ENCODE measurements around the gene MYO16. TPM values are rescaled to one million over a fixed set of nuclear protein-coding genes. Genes with fewer than 3 reads are reported as not detected.

Gene MYO16
- polyA plus RNA-seq, 1 donor from 2014 or later, result 2.5 TPM

DNA sequence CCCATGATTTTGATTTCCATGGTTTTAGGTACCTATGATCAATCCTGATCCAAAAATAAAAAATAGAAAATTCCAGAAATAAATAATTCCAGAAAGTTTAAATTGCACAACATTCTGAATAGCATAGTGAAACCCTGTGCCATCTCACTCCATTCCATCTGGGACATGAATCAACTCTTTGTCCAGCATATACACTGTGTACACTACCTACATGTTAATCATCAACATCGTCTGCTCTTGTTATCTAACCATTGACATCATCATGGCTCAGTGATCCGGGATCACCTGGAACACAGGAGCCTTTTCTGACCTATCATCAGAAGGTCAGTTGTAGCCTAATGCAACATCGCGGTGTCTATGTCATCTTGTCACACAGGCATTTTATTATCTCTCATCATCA lies 75.6 kb downstream of the MYO16 start:
- H3K27ac ChIP-seq (ENCODE audit: low read length), result no peak overlapping the region
- H3K9me3 ChIP-seq (ENCODE audit: low read length), result no peaks in the 10 kb centered on the region
- TF ChIP-seq RAD21 (conservative IDR thresholded peaks at IDR 0.05) (no peak), EP300 (conservative IDR thresholded peaks at IDR 0.05; ENCODE audit: poor library complexity, severe bottlenecking) (no peak), EZH2 (IDR thresholded peaks at IDR 0.05; ENCODE audit: borderline replicate concordance, insufficient read depth, low read length, poor library complexity, severe bottlenecking) (no peak), POLR2AphosphoS5 (IDR thresholded peaks at IDR 0.05) (no peak), MXI1 (conservative IDR thresholded peaks at IDR 0.05; ENCODE audit: poor library complexity, severe bottlenecking) (no peak), TAF1 (IDR thresholded peaks at IDR 0.05; ENCODE audit: low read depth) (no peak), SMC3 (conservative IDR thresholded peaks at IDR 0.05; ENCODE audit: poor library complexity) (no peak)
- TF ChIP-seq, protein P1, sequence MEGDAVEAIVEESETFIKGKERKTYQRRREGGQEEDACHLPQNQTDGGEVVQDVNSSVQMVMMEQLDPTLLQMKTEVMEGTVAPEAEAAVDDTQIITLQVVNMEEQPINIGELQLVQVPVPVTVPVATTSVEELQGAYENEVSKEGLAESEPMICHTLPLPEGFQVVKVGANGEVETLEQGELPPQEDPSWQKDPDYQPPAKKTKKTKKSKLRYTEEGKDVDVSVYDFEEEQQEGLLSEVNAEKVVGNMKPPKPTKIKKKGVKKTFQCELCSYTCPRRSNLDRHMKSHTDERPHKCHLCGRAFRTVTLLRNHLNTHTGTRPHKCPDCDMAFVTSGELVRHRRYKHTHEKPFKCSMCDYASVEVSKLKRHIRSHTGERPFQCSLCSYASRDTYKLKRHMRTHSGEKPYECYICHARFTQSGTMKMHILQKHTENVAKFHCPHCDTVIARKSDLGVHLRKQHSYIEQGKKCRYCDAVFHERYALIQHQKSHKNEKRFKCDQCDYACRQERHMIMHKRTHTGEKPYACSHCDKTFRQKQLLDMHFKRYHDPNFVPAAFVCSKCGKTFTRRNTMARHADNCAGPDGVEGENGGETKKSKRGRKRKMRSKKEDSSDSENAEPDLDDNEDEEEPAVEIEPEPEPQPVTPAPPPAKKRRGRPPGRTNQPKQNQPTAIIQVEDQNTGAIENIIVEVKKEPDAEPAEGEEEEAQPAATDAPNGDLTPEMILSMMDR (IDR thresholded peaks at IDR 0.05; ENCODE audit: poor library complexity, severe bottlenecking), result no peak
- TF ChIP-seq, protein P2, sequence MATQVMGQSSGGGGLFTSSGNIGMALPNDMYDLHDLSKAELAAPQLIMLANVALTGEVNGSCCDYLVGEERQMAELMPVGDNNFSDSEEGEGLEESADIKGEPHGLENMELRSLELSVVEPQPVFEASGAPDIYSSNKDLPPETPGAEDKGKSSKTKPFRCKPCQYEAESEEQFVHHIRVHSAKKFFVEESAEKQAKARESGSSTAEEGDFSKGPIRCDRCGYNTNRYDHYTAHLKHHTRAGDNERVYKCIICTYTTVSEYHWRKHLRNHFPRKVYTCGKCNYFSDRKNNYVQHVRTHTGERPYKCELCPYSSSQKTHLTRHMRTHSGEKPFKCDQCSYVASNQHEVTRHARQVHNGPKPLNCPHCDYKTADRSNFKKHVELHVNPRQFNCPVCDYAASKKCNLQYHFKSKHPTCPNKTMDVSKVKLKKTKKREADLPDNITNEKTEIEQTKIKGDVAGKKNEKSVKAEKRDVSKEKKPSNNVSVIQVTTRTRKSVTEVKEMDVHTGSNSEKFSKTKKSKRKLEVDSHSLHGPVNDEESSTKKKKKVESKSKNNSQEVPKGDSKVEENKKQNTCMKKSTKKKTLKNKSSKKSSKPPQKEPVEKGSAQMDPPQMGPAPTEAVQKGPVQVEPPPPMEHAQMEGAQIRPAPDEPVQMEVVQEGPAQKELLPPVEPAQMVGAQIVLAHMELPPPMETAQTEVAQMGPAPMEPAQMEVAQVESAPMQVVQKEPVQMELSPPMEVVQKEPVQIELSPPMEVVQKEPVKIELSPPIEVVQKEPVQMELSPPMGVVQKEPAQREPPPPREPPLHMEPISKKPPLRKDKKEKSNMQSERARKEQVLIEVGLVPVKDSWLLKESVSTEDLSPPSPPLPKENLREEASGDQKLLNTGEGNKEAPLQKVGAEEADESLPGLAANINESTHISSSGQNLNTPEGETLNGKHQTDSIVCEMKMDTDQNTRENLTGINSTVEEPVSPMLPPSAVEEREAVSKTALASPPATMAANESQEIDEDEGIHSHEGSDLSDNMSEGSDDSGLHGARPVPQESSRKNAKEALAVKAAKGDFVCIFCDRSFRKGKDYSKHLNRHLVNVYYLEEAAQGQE (IDR thresholded peaks at IDR 0.05; ENCODE audit: borderline replicate concordance), result no peak
- no peaks in the 10 kb centered on the region for H3K79me2 ChIP-seq (replicated peaks; ENCODE audit: insufficient read depth, low read length)
- H3K4me2 ChIP-seq (ENCODE audit: low read length), result no peak overlapping the region
- H3K36me3 ChIP-seq (ENCODE audit: insufficient read depth, low read length), result no peaks in the 10 kb centered on the region
- H3K9ac ChIP-seq (ENCODE audit: low read length), result no peak overlapping the region
- H4K20me1 ChIP-seq (ENCODE audit: insufficient read depth), result no peaks in the 10 kb centered on the region
- no peaks in the 10 kb centered on the region for H3K27me3 ChIP-seq (ENCODE audit: insufficient read depth, low read depth, low read length)
- H3F3A ChIP-seq (ENCODE audit: insufficient read depth, low read length, poor library complexity, severe bottlenecking), result no peaks in the 10 kb centered on the region
- H3K4me3 ChIP-seq (ENCODE audit: low read length), result no peak overlapping the region
- no peak overlapping the region for H2AFZ ChIP-seq (ENCODE audit: low read depth, low read length)
- no peaks in the 10 kb centered on the region for H3K9me2 ChIP-seq (ENCODE audit: insufficient read depth, low read length)

DNA sequence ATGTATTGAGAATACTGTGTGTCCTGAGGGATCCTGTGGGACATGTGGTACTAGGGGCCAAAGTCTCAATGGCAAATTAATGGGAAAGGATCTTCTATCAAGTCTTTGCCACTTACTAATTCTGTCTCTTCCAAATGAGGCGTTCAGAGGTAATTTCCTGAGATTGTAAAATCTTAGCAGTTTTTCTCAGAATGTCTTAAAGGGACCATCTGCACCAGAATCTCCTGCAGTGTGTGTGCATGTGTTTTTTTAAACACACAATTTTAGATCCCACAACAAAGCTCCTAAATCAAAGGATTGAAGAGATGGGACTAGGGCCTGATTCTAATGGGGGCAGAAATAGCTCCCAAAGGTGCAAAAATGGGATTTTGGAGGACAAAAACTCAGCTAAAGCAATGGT lies 78.2 kb downstream of the MYO16 start:
- Histone ChIP-seq H3F3A (ENCODE audit: insufficient read depth, low read length, poor library complexity, severe bottlenecking) (peaks cover 4% of the 10 kb centered on the region), H3K4me2 (ENCODE audit: low read length) (no peak overlapping the region), H3K79me2 (replicated peaks; ENCODE audit: insufficient read depth, low read length) (no peaks in the 10 kb centered on the region), H3K4me3 (ENCODE audit: low read length) (peak overlapping the region; percentile 24), H3K36me3 (ENCODE audit: insufficient read depth, low read length) (no peaks in the 10 kb centered on the region), H3K9ac (ENCODE audit: low read length) (no peak overlapping the region), H3K9me3 (ENCODE audit: low read length) (no peaks in the 10 kb centered on the region), H2AFZ (ENCODE audit: low read depth, low read length) (no peak overlapping the region), H3K9me2 (ENCODE audit: insufficient read depth, low read length) (no peaks in the 10 kb centered on the region), H4K20me1 (ENCODE audit: insufficient read depth) (no peaks in the 10 kb centered on the region), H3K27ac (ENCODE audit: low read length) (peak overlapping the region; percentile 59), H3K27me3 (ENCODE audit: insufficient read depth, low read depth, low read length) (no peaks in the 10 kb centered on the region)
- no peak for TF ChIP-seq MXI1 (conservative IDR thresholded peaks at IDR 0.05; ENCODE audit: poor library complexity, severe bottlenecking)
- TF ChIP-seq RAD21 (conservative IDR thresholded peaks at IDR 0.05), result no peak
- TF ChIP-seq, protein P1 (IDR thresholded peaks at IDR 0.05; ENCODE audit: poor library complexity, severe bottlenecking), result no peak
- TF ChIP-seq EP300 (conservative IDR thresholded peaks at IDR 0.05; ENCODE audit: poor library complexity, severe bottlenecking), result no peak
- TF ChIP-seq, protein P2 (IDR thresholded peaks at IDR 0.05; ENCODE audit: borderline replicate concordance), result no peak
- TF ChIP-seq EZH2 (IDR thresholded peaks at IDR 0.05; ENCODE audit: borderline replicate concordance, insufficient read depth, low read length, poor library complexity, severe bottlenecking), result no peak
- no peak for TF ChIP-seq POLR2AphosphoS5 (IDR thresholded peaks at IDR 0.05)
- no peak for TF ChIP-seq TAF1 (IDR thresholded peaks at IDR 0.05; ENCODE audit: low read depth)
- no peak for TF ChIP-seq SMC3 (conservative IDR thresholded peaks at IDR 0.05; ENCODE audit: poor library complexity)

Measured in neural cell (in vitro differentiated cells).